Lower leg skin (tissue), 3 donors: ENCODE results near the gene GPS1.

Experiments
- CTCF ChIP-seq, 3 donors: fragments of 450-650 bp; IDR thresholded peaks; one replicate each; pipeline ENCODE4 v1.5.1; 2016; ENCODE audit warnings: antibody characterized with exemption in 3 of 3, mild to moderate bottlenecking in 3 of 3, moderate library complexity in 2 of 3
- POLR2A ChIP-seq, 2 donors: fragments of 450-650 bp; IDR thresholded peaks; one replicate each; pipeline ENCODE4 v1.6.1; 2016 to 2017; ENCODE audit warnings: antibody characterized with exemption in 2 of 2, mild to moderate bottlenecking in 1 of 2, moderate library complexity in 1 of 2

GRCh38 chr17:82092094-82092586 lies 40.4 kb downstream of the GPS1 start:
- TF ChIP-seq POLR2A (IDR thresholded peaks at IDR 0.05) (no peak), CTCF (IDR thresholded peaks at IDR 0.05) (no peak)
